Stimulated activated CD8-positive, alpha-beta memory T cell treated with anti-CD3 and anti-CD28 coated beads, Interleukin-15, amount 100 ng/mL, for 4 hours (primary cell): ENCODE results near the gene RAPGEF3.

Experiments used
- DNase-seq, 2 donors: peaks; one replicate each; pipeline ENCODE4 v3.0.0-alpha.2; 2020; ENCODE audit warnings: low read depth in 2 of 2

RAPGEF3 gene

GRCh38 chr12:47698055-47698454, 60.6 kb downstream of the RAPGEF3 start:
- DNase-seq: no peak

DNA sequence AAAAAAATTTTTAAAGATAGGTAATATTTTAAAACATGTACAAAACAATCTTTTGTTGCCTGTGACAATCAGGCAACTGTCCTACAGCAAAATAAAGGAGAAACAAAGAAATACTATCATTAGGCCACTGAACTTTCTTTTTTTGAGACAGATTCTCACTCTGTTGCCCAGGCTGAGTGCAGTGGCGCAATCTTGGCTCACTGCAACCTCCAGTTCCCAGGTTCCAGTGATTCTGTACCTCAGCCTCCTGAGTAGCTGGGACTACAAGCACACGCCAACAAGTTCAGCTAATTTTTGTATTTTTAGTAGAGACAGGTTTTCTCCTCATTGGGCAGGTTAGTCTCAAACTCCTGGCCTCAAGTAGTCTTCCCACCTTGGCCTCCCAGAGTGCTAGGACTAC, 69.5 kb downstream of the RAPGEF3 start:
- DNase-seq: no peak

DNA sequence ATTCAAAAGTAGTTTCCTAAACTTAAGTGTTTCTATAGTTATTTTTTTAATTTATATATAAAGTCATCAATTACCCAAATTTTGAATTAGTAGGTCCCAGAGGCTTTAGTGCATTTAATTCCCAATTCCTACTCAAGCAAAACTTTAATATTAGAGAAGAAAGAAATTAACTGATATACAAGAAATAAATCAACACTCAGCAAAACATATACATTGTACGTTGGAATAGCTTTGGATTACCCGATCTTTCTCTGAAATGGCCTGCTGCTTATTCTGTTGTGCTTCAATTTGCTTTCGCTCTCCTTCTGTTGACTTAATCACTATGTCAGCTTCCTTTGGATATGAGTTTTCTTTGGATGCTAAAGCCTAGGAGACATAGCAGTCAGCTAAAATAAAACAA, 71.0 kb downstream of the RAPGEF3 start:
- no peak for DNase-seq

GRCh38 chr12:47686645-47687240, 71.9 kb downstream of the RAPGEF3 start:
- no peak for DNase-seq
